Measurements from ENCODE around the gene WDR7. TPM values are rescaled to one million over a fixed set of nuclear protein-coding genes. Genes with fewer than 3 reads are reported as not detected.

The WDR7 gene
- total RNA-seq, 1 experiment from 2014 or later: 11.5 TPM

DNA sequence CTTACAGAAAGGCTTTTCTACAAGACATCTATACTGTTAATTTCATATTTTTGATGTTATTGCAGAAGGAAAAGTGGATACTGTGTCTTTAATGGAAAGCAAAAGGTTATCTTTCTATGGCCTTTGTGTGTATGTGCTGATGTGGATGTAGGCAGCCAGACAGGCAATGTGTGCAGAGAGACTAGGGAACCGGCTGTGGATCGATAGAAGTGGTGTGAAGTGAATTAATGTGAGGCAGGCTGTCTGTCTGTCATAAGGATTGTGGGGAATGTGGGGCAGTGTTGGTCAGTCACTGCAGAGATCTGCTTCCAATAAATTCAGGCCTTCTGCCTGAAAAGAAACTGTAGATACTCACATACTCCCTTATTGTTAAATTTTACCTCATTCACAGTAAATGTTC lies 156.7 kb downstream of the WDR7 start:
- H3K4me1 ChIP-seq (ENCODE audit: control insufficient read depth in 1 of 2, insufficient read depth in 2 of 2, low read length in 2 of 2): no peaks in the 10 kb centered on the region
- BruUV-seq (replicated peaks): no TSS peak

More for the DNA sequence above, 156.7 kb downstream of the WDR7 start:
- Histone ChIP-seq H3K9me2 (ENCODE audit: insufficient read depth) (no peaks in the 10 kb centered on the region), H3K27ac (ENCODE audit: low read depth, low read length) (no peak overlapping the region), H3K79me2 (ENCODE audit: insufficient read depth, low read length) (no peaks in the 10 kb centered on the region), H2AFZ (ENCODE audit: low read depth, low read length, poor library complexity, severe bottlenecking) (no peak overlapping the region), H3K9me3 (ENCODE audit: control insufficient read depth in 1 of 2, insufficient read depth in 1 of 2, low read depth in 1 of 2, low read length in 2 of 2) (no peaks in the 10 kb centered on the region), H3K9ac (ENCODE audit: low read length) (no peak overlapping the region), H3K27me3 (ENCODE audit: insufficient read depth, low read length) (no peaks in the 10 kb centered on the region), H3K4me3 (replicated peaks in 1 of 2; ENCODE audit: low read depth in 1 of 2, low read length in 2 of 2) (no peak overlapping the region), H3K36me3 (ENCODE audit: control insufficient read depth in 1 of 2, insufficient read depth in 2 of 2, low read length in 2 of 2) (no peaks in the 10 kb centered on the region), H4K20me1 (ENCODE audit: insufficient read depth) (no peaks in the 10 kb centered on the region), H3K4me2 (ENCODE audit: low read length) (no peak overlapping the region)
- TF ChIP-seq CTCF (IDR thresholded peaks at IDR 0.05 in 2 of 3, conservative IDR thresholded peaks at IDR 0.05 in 1 of 3; ENCODE audit: borderline replicate concordance in 1 of 3, insufficient read depth in 1 of 3, low read depth in 2 of 3, low read length in 2 of 3) (no peak), ZBTB33 (IDR thresholded peaks at IDR 0.05; ENCODE audit: extremely low read depth, insufficient replicate concordance, low read length) (no peak), REST (IDR thresholded peaks at IDR 0.05; ENCODE audit: low read depth) (no peak), CBX3 (IDR thresholded peaks at IDR 0.05; ENCODE audit: low read depth) (no peak), SRF (IDR thresholded peaks at IDR 0.05; ENCODE audit: low read depth) (no peak), RAD21 (IDR thresholded peaks at IDR 0.05; ENCODE audit: low read depth) (no peak), SP1 (IDR thresholded peaks at IDR 0.05; ENCODE audit: low read depth) (no peak)
- ATAC-seq: no peak
- POLR2A ChIA-PET: no interaction called here
- CTCF ChIA-PET: no interaction called here
- RAD21 ChIA-PET (ENCODE audit: low non-redundant PET in 1 of 2, low total read pairs in 2 of 2, uncharacterized antibody in 2 of 2, unreplicated experiment in 2 of 2): no interaction called here
- intact Hi-C loops (cut with micrococcal nuclease): no loop called here
- DNase-seq (ENCODE audit: low read depth, low spot score): no peak
